ENCODE measurements around the gene ZNF407.

- no peak for TF ChIP-seq CTCF (IDR thresholded peaks at IDR 0.05)
- no peak for TF ChIP-seq POLR2A (IDR thresholded peaks at IDR 0.05)
These were observed 339.6 kb downstream of the ZNF407 start for GRCh38 chr18:74937291-74937690.

Measured in stomach (tissue), 4 donors.